Measurements from ENCODE around the gene PPP1R3C. TPM values are rescaled to one million over a fixed set of nuclear protein-coding genes. Genes with fewer than 3 reads are reported as not detected.

PPP1R3C gene
- total and polyA plus RNA-seq, 2 of the 4 experiments (the other 2 are of a cell fraction), result 17.4 to 62.9 TPM

DNA sequence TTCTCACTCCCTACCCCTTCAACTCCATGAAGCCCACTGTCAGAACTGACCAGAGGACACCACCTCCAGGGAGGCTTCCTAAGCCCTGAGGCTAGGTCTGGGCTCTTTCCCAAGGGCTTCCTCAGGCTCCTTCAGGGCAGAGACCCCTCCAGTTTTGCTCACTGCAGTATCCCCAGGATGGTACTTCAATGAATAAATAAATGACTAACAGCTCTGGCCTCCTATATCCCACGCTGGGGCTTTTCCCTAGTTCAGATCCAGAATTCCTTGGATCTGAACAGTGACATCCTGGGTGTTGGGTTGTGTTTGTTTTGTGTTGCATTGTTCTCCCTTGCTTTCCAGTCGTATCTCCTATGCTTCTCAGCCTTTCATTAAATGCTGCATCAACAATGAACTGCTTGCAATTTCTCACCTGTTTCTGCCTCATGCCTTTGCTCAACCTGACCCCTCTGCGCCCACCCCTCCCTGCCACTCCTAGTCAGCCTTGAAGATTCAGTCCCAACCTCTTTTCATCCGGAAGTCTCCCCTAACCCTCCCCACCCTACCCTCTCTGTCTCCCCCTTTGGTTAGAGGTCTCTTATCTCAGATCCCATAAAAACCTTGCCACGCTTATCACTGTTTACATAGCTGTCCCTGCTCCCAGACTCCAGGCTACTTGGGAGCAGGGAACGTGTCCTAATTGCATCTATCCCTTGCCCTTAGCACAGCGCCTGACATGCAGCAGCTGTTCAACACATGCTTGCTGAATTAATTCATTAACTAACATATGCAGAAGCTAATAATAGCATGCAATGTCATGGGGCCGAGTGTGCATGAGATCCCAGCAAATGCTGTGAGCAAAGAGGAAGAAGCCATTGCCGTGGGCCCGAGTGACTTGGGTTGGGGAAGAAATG, 41.7 kb downstream of the PPP1R3C start:
- Histone ChIP-seq H3K14ac (replicated peaks; ENCODE audit: low read depth, low read length) (peak overlapping the region; percentile 91), H3K4me3 (ENCODE audit: insufficient read depth, low read depth, low read length) (no peak overlapping the region), H4K20me1 (ENCODE audit: insufficient read depth, low read length) (peaks cover 3% of the 10 kb centered on the region; the same call in 1 of the 2 replicates), H2AFZ (replicated peaks; ENCODE audit: low read length, poor library complexity) (peak overlapping the region; percentile 89), H3K27ac (ENCODE audit: insufficient read depth, low read length) (peak overlapping the region; percentile 92), H3K18ac (ENCODE audit: low read depth, low read length) (peak overlapping the region; percentile 86), H2BK120ac (ENCODE audit: low read depth, low read length) (peak overlapping the region; percentile 97), H3K27me3 (ENCODE audit: control insufficient read depth, insufficient read depth, low read length) (no peaks in the 10 kb centered on the region), H2AK5ac (ENCODE audit: low read depth, low read length) (peak overlapping the region; percentile 94), H3K79me1 (ENCODE audit: low read depth in 1 of 2, low read length in 2 of 2) (no peaks in the 10 kb centered on the region), H2BK20ac (ENCODE audit: low read depth, low read length) (peak overlapping the region; percentile 98), H3K9me3 (ENCODE audit: control insufficient read depth, insufficient read depth, low read length) (no peaks in the 10 kb centered on the region), H2BK5ac (ENCODE audit: low read depth, low read length, poor library complexity, severe bottlenecking) (peak overlapping the region; percentile 94), H3K9me1 (ENCODE audit: insufficient read depth, low read length) (peaks cover 28% of the 10 kb centered on the region), H4K5ac (ENCODE audit: low read depth, low read length) (peak overlapping the region; percentile 83), H3K4ac (ENCODE audit: low read depth, low read length) (peak overlapping the region; percentile 95), H3K23ac (ENCODE audit: low read depth, low read length) (peak overlapping the region; percentile 94), H2BK15ac (ENCODE audit: low read depth, low read length) (peak overlapping the region; percentile 91; the same call in 2 of the 3 replicates), H4K91ac (ENCODE audit: insufficient read depth, low read depth, low read length) (peak overlapping the region; percentile 97), H3K4me2 (ENCODE audit: low read depth, low read length) (peak overlapping the region; percentile 38), H3K36me3 (ENCODE audit: control insufficient read depth, insufficient read depth, low read length) (no peaks in the 10 kb centered on the region), H3K4me1 (ENCODE audit: control insufficient read depth, insufficient read depth, low read length) (peaks cover 37% of the 10 kb centered on the region), H2AK9ac (replicated peaks; ENCODE audit: low read depth, low read length, poor library complexity) (peak overlapping the region; percentile 88), H3K9ac (ENCODE audit: low read depth, low read length) (peak overlapping the region; percentile 43), H4K8ac (ENCODE audit: low read depth in 2 of 2, low read length in 2 of 2) (peak overlapping the region; percentile 88 to 95), H3K56ac (ENCODE audit: extremely low read depth, insufficient read depth, low read length) (peak overlapping the region; percentile 83)
- peak; percentile 34 for ATAC-seq (ENCODE audit: low read depth)
- CTCF ChIA-PET, result no interaction called here
- BruUV-seq (replicated peaks), result no TSS peak
- POLR2A ChIA-PET (ENCODE audit: unreplicated experiment), result interaction anchor here (0.7 kb wide), 1 partner anchor 26 kb away, joined by 7 read pairs; no protein-coding TSS in a partner anchor
- intact Hi-C loops (cut with micrococcal nuclease), result loop anchor here (1.0 to 2.0 kb wide), 2 partner anchors 22 to 42 kb away; partner anchors contain the start of gene PPP1R3C
- dilution Hi-C loops (cut with HindIII; ENCODE audit: low sequenced_read_pairs, unreplicated experiment), result no loop called here
- in situ Hi-C loops (cut with MboI; ENCODE audit: low sequenced_read_pairs), result no loop called here
- DNase-seq, result peak; percentile 93
- no peak for TF ChIP-seq RCOR1 (IDR thresholded peaks at IDR 0.05; ENCODE audit: insufficient replicate concordance, low read length)
- peak; percentile 51; the same call in 1 of the 2 replicates for TF ChIP-seq MXI1 (IDR thresholded peaks at IDR 0.05; ENCODE audit: borderline replicate concordance, low read depth, low read length)
- no peak for TF ChIP-seq NFE2L2 (IDR thresholded peaks at IDR 0.05; ENCODE audit: low read depth, low read length)
- TF ChIP-seq FOS (IDR thresholded peaks at IDR 0.05; ENCODE audit: low read depth, low read length), result peak; percentile 35; the same call in 1 of the 2 replicates
- no peak for TF ChIP-seq SMC3 (IDR thresholded peaks at IDR 0.05; ENCODE audit: low read depth, low read length)
- no peak for TF ChIP-seq RAD21 (IDR thresholded peaks at IDR 0.05; ENCODE audit: low read length)
- TF ChIP-seq BHLHE40 (IDR thresholded peaks at IDR 0.05; ENCODE audit: low read depth, low read length), result peak; percentile 78
- TF ChIP-seq USF2 (IDR thresholded peaks at IDR 0.05; ENCODE audit: low read depth, low read length), result peak; percentile 17; the same call in 1 of the 2 replicates
- no peak for TF ChIP-seq RFX5 (IDR thresholded peaks at IDR 0.05; ENCODE audit: low read depth, low read length)
- TF ChIP-seq MAFK (IDR thresholded peaks at IDR 0.05; ENCODE audit: low read depth, low read length), result no peak
- WGBS, 2 experiments (ENCODE audit: extremely low coverage in 2 of 2, insufficient read length in 1 of 2), result 11% methylated on average over 3 of the region's 10 CpGs; no CpG with 5 or more reads in 1 of the 2 experiments
